Neural cell (in vitro differentiated cells): ENCODE data around the gene KRTAP20-3. TPM values are rescaled to one million over a fixed set of nuclear protein-coding genes. Genes with fewer than 3 reads are reported as not detected.

Experiments
- H2AFZ ChIP-seq: fragments of 200-600, 300-800 bp; sonication (generic), shearing (Covaris generic); 2 replicates; pipeline ENCODE4 v1.6.0; 2014; ENCODE audit warnings: low read depth, mild to moderate bottlenecking, antibody characterized with exemption, low read length, moderate library complexity
- H3F3A ChIP-seq: fragments of 200-600 bp; shearing (Covaris generic); 2 replicates; pipeline ENCODE4 v1.6.1; 2016; ENCODE audit warnings: mild to moderate bottlenecking, moderate library complexity, mixed read lengths, antibody characterized with exemption, low read length; ENCODE audit not compliant: insufficient read depth, poor library complexity, severe bottlenecking
- H3K27ac ChIP-seq: fragments of 200-600, 300-800 bp; sonication (generic), shearing (Covaris generic); 2 replicates; pipeline ENCODE4 v1.5.1; 2014; ENCODE audit warnings: mild to moderate bottlenecking, low read length, moderate library complexity
- H3K27me3 ChIP-seq: fragments of 300-800, 200-600 bp; sonication (generic), shearing (Covaris generic); 2 replicates; pipeline ENCODE4 v1.6.0; 2014; ENCODE audit warnings: mild to moderate bottlenecking, low read depth, low read length, moderate library complexity; ENCODE audit not compliant: insufficient read depth
- H3K36me3 ChIP-seq: fragments of 300-800, 200-600 bp; sonication (generic), shearing (Covaris generic); 2 replicates; pipeline ENCODE4 v1.5.1; 2014; ENCODE audit warnings: mild to moderate bottlenecking, antibody characterized with exemption, low read length, moderate library complexity; ENCODE audit not compliant: insufficient read depth
- H3K4me2 ChIP-seq: fragments of 300-800, 200-600 bp; sonication (generic), shearing (Covaris generic); 2 replicates; pipeline ENCODE4 v1.6.0; 2014; ENCODE audit warnings: mild to moderate bottlenecking, low read length
- H3K4me3 ChIP-seq: fragments of 300-800, 200-600 bp; sonication (generic), shearing (Covaris generic); 2 replicates; pipeline ENCODE4 v1.5.1; 2014; ENCODE audit warnings: mild to moderate bottlenecking, low read length, moderate library complexity
- H3K79me2 ChIP-seq: fragments of 200-600 bp; shearing (Covaris generic); replicated peaks from 2 replicates; pipeline ENCODE4 v1.6.0; 2014; ENCODE audit warnings: mild to moderate bottlenecking, low read length, moderate library complexity; ENCODE audit not compliant: insufficient read depth
- H3K9ac ChIP-seq: fragments of 300-800, 200-600 bp; sonication (generic), shearing (Covaris generic); 2 replicates; pipeline ENCODE4 v1.6.1; 2016; ENCODE audit warnings: mild to moderate bottlenecking, low read length, mixed read lengths
- H3K9me2 ChIP-seq: fragments of 200-600 bp; shearing (Covaris generic); 2 replicates; pipeline ENCODE4 v1.6.1; 2016; ENCODE audit warnings: mild to moderate bottlenecking, low read length, mixed read lengths; ENCODE audit not compliant: insufficient read depth
- H3K9me3 ChIP-seq: fragments of 200-600, 300-800 bp; sonication (generic), shearing (Covaris generic); 2 replicates; pipeline ENCODE4 v1.6.1; 2016; ENCODE audit warnings: mild to moderate bottlenecking, mixed run types, low read length, moderate library complexity, mixed read lengths
- H4K20me1 ChIP-seq: fragments of 200-600 bp; shearing (Covaris generic); 2 replicates; pipeline ENCODE4 v1.6.1; 2016; ENCODE audit warnings: mild to moderate bottlenecking, mixed run types; ENCODE audit not compliant: insufficient read depth
- CTCF ChIP-seq: fragments of 450-650 bp; IDR thresholded peaks from 2 replicates; pipeline ENCODE4 v1.5.1; 2014; ENCODE audit warnings: antibody characterized with exemption, mild to moderate bottlenecking, moderate library complexity; ENCODE audit not compliant: poor library complexity, severe bottlenecking
- EP300 ChIP-seq: fragments of 450-650 bp; conservative IDR thresholded peaks from 2 replicates; pipeline ENCODE4 v1.6.1; 2014; ENCODE audit warnings: antibody characterized with exemption, mild to moderate bottlenecking, moderate library complexity; ENCODE audit not compliant: poor library complexity, severe bottlenecking
- EZH2 ChIP-seq: fragments of 200-600, 300-800 bp; shearing (Covaris generic), sonication (generic); IDR thresholded peaks from 2 replicates; pipeline ENCODE4 v1.6.1; 2014; ENCODE audit warnings: antibody characterized with exemption, low read length, borderline replicate concordance, mild to moderate bottlenecking; ENCODE audit not compliant: insufficient read depth, poor library complexity, severe bottlenecking
- MXI1 ChIP-seq: fragments of 450-650 bp; conservative IDR thresholded peaks from 2 replicates; pipeline ENCODE4 v1.6.1; 2014; ENCODE audit warnings: antibody characterized with exemption, mild to moderate bottlenecking; ENCODE audit not compliant: poor library complexity, severe bottlenecking
- POLR2AphosphoS5 ChIP-seq: IDR thresholded peaks from 2 replicates; pipeline ENCODE4 v1.6.1; 2012
- RAD21 ChIP-seq: fragments of 450-650 bp; conservative IDR thresholded peaks from 2 replicates; pipeline ENCODE4 v1.6.1; 2014; ENCODE audit warnings: antibody characterized with exemption, mild to moderate bottlenecking, moderate library complexity
- REST ChIP-seq: IDR thresholded peaks from 2 replicates; pipeline ENCODE4 v1.6.1; 2012; ENCODE audit warnings: borderline replicate concordance
- SMC3 ChIP-seq: fragments of 450-650 bp; conservative IDR thresholded peaks from 2 replicates; pipeline ENCODE4 v1.6.1; 2014; ENCODE audit warnings: antibody characterized with exemption, mild to moderate bottlenecking, moderate library complexity; ENCODE audit not compliant: poor library complexity
- TAF1 ChIP-seq: IDR thresholded peaks from 2 replicates; pipeline ENCODE4 v1.6.1; 2012; ENCODE audit warnings: low read depth
- polyA plus RNA-seq: library from polyadenylated mRNA; depleted of rRNA; stranded (reverse); fragments of >200 nt; gene quantifications from 2 replicates; pipeline ENCODE4 v1.2.3, GENCODE V29; 2014

KRTAP20-3 gene
- polyA plus RNA-seq, 1 donor from 2014 or later, result not detected

- H3K9me2 ChIP-seq, result no peaks in the 10 kb centered on the region
- H3K27ac ChIP-seq, result no peak overlapping the region
- no peaks in the 10 kb centered on the region for H4K20me1 ChIP-seq
- H3K9me3 ChIP-seq, result peaks cover 6% of the 10 kb centered on the region
- no peak for TF ChIP-seq EP300
- no peak overlapping the region for H3K9ac ChIP-seq
- H3K4me2 ChIP-seq, result no peak overlapping the region
- H3K27me3 ChIP-seq, result no peaks in the 10 kb centered on the region
- no peak overlapping the region for H3K4me3 ChIP-seq
- H3F3A ChIP-seq, result no peaks in the 10 kb centered on the region
- H3K79me2 ChIP-seq, result no peaks in the 10 kb centered on the region
- H2AFZ ChIP-seq, result no peak overlapping the region
- H3K36me3 ChIP-seq, result no peaks in the 10 kb centered on the region
These were observed 19.3 kb upstream of the KRTAP20-3 start for GRCh38 chr21:30623362-30623761.

GRCh38 chr21:30625449-30626165 is 17.1 kb upstream of the KRTAP20-3 start:
- TF ChIP-seq CTCF (no peak), POLR2AphosphoS5 (no peak), EP300 (no peak), TAF1 (no peak), MXI1 (no peak), REST (no peak), SMC3 (no peak), EZH2 (no peak), RAD21 (no peak)
- Histone ChIP-seq H3K36me3 (no peaks in the 10 kb centered on the region), H3K27me3 (no peaks in the 10 kb centered on the region), H4K20me1 (no peaks in the 10 kb centered on the region), H3K9me3 (peaks cover 6% of the 10 kb centered on the region), H3F3A (no peaks in the 10 kb centered on the region), H3K9me2 (no peaks in the 10 kb centered on the region), H3K27ac (no peak overlapping the region), H2AFZ (no peak overlapping the region), H3K4me3 (no peak overlapping the region), H3K9ac (no peak overlapping the region), H3K79me2 (no peaks in the 10 kb centered on the region), H3K4me2 (no peak overlapping the region)

GRCh38 chr21:30628109-30628508 is 14.6 kb upstream of the KRTAP20-3 start:
- no peaks in the 10 kb centered on the region for H3K36me3 ChIP-seq
- no peak overlapping the region for H2AFZ ChIP-seq
- no peaks in the 10 kb centered on the region for H3K9me2 ChIP-seq
- H3K4me3 ChIP-seq, result no peak overlapping the region
- H3K79me2 ChIP-seq, result no peaks in the 10 kb centered on the region
- no peak overlapping the region for H3K27ac ChIP-seq
- H4K20me1 ChIP-seq, result no peaks in the 10 kb centered on the region
- H3K9me3 ChIP-seq, result peaks cover 6% of the 10 kb centered on the region
- no peaks in the 10 kb centered on the region for H3F3A ChIP-seq
- H3K27me3 ChIP-seq, result no peaks in the 10 kb centered on the region
- no peak for TF ChIP-seq TAF1
- TF ChIP-seq CTCF, result no peak
- no peak for TF ChIP-seq POLR2AphosphoS5
- TF ChIP-seq REST, result no peak
- TF ChIP-seq EZH2, result no peak
- TF ChIP-seq MXI1, result no peak
- H3K9ac ChIP-seq, result no peak overlapping the region
- no peak overlapping the region for H3K4me2 ChIP-seq
